HG03439 (cell line): Measurements from ENCODE around the gene FAM169A.
"Not testable (repeated sequence)": the region's sequence is repeated elsewhere in the genome, so short reads cannot be mapped to it uniquely, and the experiment has no call there.

Source experiments
- ATAC-seq: cut with Tn5 transposase; IDR thresholded peaks from one replicate; pipeline ENCODE4 v1.9.1; 2021; ENCODE audit warnings: mild to moderate bottlenecking, moderate library complexity; ENCODE audit not compliant: unreplicated experiment

The FAM169A gene

DNA sequence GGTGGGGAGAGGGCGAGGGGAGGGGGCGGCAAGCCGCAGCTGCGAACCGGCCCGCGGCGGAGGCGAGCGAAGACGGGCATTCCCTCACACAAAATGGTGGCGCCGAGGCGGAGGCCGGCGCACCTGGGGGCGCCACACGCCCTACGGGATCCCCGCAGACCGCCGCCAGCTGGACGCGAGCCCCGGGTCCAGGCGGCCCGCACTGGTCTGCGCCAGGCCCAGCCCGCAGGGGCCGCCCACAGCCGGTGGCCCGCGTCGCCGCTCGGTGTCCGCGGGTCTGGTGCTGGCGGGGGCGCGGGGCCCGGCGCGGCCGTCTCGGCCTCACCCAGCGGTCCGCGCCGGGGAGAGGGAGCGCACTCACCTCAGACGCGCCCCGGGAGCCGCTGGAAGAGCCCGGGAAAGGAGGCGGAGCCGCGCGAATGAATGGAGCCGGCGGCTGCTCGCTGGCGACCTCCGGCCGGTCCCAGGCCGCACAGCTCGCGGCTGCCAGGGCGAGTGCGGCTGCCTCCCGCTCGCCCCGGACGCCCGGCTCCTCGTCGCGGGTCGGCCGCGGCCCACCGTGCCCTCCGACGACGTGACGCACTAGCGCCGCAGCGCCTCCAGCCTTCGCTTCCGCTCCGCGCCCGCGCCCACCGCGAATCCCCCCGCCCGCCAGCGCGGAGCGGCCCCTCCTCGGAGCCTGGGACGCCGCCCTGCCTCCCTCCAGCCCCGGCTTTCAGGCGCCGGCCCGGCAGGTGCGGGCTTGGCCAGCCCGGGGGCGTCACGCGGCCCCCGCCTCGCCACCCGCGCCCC is at the start of gene FAM169A:
TSS of gene FAM169A (minus strand) at position 584 of the 792 bp plus-strand sequence. CDS start 24,711 bp downstream, outside the sequence.
- peak; percentile 43 for ATAC-seq

DNA sequence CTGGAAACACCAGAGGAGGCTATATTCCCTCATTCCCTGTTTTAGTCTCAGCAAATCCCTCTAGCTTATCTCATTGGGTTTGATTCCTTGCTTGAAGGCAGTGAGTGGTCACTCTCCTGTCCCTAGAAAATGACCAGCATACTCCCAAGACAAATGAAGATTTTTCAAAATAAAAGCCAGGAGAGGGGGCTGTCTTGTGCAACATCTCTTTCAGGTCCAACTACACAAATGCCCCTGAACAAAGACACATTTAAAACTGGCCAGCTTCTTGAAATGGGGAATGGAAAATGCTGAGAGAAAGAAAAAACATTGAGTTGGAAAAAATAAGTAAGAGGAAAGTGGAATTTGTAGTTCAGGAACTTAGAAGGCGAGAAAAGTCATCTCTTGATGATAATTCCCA is 49.3 kb upstream of the FAM169A start:
- ATAC-seq: no peak

DNA sequence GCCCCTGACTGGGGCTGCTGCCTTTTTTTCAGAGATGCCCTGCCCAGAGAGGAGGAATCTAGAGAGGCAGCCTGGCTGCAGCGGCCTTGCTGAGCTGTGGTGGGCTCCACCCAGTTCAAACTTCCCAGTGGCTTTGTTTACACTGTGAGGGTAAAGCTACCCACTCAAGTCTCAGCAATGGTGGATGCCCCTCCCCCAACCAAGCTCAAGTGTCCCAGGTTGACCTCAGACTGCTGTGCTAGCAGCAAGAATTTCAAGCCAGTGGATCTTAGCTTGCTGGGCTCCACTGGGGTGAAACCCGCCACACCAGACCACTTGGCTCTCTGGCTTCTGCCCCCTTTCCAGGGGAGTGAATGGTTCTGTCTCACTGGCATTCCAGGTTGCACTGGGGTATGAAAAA is 45.2 kb upstream of the FAM169A start:
- not testable (repeated sequence) for ATAC-seq

GRCh38 chr5:74909888-74910287 is 43.7 kb upstream of the FAM169A start:
- ATAC-seq: not testable (repeated sequence)

DNA sequence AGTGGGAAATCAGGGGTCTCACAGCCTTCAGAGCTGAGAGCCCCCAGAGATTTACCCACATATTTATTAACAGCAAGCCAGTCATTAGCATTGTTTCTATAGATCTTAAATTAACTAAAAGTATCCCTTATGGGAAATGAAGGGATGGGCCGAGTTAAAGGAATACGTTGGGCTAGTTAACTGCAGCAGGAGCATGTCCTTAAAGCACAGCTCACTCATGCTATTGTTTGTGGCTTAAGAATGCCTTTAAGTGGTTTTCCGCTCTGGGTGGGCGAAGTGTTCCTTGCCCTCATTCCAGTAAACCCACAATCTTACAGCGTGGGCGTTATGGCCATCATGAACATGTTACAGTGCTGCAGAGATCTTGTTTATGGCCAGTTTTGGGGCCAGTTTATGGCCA is 42.0 kb upstream of the FAM169A start:
- ATAC-seq: not testable (repeated sequence)

DNA sequence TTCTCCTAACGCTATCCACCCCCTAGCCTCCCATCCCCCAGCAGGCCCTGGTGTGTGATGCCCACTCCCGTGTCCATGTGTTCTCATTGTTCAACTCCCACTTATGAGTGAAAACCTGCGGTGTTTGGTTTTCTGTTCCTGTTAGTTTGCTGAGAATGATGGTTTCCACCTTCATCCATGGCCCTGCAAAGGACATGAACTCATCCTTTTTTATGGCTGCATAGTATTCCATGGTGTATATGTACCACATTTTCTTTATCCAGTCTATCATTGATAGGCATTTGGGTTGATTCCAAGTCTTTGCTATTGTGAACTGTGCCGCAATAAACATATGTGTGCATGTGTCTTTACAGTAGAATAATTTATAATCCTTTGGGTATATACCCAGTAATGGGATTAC is 38.5 kb upstream of the FAM169A start:
- ATAC-seq: not testable (repeated sequence)

DNA sequence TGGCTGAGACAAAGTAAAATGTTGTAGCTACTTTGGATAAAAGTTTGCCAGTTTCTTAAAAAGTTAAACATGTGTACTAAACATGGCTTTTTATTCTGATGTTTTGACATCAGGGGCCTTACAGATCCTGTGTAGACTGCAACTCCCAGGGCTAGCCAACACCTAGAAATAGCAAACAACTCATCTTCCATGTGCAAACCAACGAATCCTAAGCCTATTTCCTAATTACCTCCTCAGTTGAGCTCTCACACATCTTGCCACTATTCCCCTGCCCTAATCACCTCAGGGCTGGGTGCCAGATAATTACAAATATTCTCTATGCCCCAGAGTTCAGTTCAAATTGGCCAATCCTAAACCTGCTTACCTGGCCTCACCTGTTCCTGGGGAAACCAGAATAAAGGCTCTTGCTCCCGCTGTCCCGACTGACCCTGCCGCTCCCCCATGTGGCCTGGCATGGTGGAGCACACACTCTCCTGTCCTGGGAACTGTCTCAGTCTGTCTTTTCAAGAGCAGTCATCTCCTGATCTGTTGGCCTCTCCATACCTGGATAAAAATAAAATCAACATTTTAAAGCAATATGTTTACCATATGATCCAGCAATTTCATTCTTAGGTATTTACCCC is 37.1 kb upstream of the FAM169A start:
- no peak for ATAC-seq

- no peak for ATAC-seq
These were observed 30.9 kb upstream of the FAM169A start for GRCh38 chr5:74897049-74897448.

- ATAC-seq: no peak
These were observed 29.7 kb upstream of the FAM169A start for GRCh38 chr5:74895906-74896305.

DNA sequence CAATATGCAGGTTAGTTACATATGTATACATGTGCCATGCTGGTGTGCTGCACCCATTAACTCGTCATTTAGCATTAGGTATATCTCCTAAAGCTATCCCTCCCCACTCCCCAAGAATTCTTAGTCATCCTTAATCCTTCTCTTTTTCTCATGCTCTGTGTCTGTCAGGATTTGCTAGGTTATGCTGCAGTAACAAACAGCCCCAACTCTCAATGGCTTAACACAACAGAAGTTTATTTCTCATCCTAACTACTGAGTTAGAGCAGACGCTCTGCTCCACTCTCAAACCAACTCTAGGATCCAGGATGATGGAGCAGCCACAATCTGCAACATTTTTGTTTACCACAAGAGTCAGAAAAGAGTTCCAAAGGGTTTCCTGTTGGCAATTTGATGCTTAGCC is 28.2 kb upstream of the FAM169A start:
- ATAC-seq: no peak

DNA sequence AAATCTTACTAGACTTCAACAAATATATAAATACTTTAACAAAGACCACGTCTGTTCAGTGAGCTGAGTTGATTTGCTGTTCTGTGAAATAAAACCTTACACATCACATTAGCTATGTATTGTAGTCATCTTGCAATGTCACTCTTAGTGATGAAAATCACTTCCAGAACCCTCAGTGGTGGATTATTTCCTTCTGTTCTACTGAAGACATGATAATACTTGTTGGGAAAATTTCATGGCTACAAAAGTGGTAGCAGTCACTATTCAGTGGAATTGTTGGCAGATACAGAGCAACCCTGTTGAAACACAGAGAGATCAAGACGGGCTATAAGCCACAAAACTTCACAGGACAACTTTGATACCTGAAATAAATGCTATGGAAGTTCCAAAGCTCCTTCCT is 26.7 kb upstream of the FAM169A start:
- ATAC-seq: no peak

DNA sequence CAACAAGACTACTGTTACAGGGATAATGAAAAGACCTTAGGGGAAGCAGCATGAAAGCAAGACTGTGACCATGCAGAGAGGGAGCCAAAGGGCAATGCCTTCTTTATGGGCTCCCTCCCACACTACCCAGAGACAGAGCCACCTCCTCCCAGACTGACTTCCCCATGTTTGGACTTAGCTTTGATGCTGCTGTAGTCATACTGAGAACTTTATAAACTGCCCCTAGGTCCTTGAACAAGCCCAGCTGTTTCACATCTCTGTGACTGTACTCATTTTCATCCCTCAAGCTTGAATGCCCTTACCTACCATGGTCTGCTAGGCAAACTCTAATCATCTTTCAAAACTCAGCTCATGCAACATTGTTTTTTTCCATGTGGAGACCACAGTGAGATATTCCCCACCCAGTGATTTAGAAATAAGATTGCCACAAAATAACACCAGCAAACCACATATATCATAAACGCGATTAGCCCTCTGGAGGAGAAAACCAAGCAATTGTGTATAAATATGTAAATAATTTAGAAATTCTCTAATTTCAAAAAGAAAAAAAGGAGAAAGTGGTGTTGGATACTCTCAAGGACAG is 23.4 kb upstream of the FAM169A start:
- ATAC-seq: peak; percentile 73

- ATAC-seq: no peak
These were observed 21.9 kb upstream of the FAM169A start for GRCh38 chr5:74888117-74888516.

GRCh38 chr5:74885170-74885569 is 19.0 kb upstream of the FAM169A start:
- ATAC-seq: no peak

GRCh38 chr5:74882379-74883134 is 16.4 kb upstream of the FAM169A start:
- ATAC-seq: not testable (repeated sequence)

GRCh38 chr5:74877624-74878304 is 11.6 kb upstream of the FAM169A start:
- ATAC-seq: no peak

- no peak for ATAC-seq
These were observed 10.0 kb upstream of the FAM169A start for GRCh38 chr5:74875994-74876791.

DNA sequence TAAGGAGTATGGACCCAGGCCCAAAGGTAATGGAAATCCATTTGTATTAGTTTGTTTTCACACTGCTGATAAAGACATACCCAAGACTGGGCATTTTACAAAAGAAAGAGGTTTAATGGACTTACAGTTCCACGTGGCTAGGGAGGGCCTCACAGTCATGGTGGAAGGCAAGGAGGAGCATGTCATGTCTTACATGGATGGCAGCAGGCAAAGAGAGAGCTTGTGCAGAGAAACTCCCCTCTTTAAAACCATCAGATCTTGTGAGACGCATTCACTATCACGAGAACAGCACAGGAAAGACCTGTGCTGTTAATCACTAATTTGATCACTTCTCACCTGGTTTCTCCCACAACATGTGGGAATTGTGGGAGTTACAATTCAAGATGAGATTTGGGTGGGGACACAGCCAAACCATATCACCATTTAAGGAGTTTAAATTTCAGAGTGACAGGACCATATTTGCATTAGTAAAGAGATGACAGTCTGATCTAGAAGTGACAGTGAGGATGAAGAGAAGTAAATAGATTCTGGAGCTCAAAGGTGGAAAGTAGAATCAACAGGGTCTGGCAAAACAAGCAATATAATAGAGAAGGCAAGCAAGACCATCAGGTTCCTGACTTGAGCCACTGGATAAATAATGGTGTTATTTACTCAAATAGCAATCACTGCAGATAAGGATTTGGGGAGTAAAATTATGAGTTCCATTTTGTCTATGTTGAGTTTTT is 7.5 kb upstream of the FAM169A start:
- ATAC-seq: no peak
